NCI-H187 treated with DMSO at 0.1 percent for 48 hours (cell line): ENCODE data around the gene MAD1L1.
A peak's percentile ranks its signal among the peaks of the same experiment; 100 is the strongest.
"Not testable (repeated sequence)": the region's sequence is repeated elsewhere in the genome, so short reads cannot be mapped to it uniquely, and the experiment has no call there.

Source experiments
- DNase-seq: peaks from one replicate; lab custom pipeline; 2025; lab: John Stamatoyannopoulos, UW

MAD1L1 gene

DNA sequence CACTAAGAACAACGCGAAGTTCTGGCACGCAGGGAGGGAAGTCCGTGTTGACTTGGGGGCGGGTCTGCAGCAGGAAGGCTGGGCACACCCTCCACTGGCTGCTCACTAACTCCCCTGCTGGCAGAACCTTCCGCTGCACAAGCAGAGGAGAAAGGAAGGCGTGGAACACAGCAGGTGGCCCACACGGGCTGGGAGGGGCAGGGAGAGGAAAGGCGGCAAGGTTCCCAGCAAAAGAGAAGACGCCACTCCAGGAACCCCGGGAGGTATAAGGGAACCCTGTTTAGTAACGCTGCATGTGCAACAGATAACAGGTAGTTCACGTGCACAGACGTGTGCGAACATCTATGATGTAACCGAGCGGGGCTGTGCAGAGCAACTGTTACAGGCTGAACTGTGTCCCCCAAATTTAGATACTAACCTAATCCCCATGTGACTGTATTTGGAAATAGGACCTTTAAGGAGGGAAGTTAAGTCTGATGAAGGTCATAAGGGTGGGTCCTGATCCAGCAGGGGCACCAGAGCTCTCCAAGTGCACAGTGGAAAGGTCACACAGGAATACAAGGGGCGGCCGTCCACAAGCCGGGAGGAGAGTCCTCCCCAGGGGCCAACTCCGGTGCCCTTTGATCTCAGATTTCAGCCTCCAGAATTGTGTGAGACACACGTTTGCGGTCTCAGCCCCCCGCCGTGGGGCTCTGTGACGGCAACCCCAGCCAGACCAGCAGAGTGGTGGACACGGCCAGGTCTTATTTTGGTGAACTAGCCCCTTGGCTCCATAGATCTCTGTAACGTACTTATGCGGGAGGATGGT is 357.1 kb downstream of the MAD1L1 start:
- DNase-seq, result not testable (repeated sequence)

DNA sequence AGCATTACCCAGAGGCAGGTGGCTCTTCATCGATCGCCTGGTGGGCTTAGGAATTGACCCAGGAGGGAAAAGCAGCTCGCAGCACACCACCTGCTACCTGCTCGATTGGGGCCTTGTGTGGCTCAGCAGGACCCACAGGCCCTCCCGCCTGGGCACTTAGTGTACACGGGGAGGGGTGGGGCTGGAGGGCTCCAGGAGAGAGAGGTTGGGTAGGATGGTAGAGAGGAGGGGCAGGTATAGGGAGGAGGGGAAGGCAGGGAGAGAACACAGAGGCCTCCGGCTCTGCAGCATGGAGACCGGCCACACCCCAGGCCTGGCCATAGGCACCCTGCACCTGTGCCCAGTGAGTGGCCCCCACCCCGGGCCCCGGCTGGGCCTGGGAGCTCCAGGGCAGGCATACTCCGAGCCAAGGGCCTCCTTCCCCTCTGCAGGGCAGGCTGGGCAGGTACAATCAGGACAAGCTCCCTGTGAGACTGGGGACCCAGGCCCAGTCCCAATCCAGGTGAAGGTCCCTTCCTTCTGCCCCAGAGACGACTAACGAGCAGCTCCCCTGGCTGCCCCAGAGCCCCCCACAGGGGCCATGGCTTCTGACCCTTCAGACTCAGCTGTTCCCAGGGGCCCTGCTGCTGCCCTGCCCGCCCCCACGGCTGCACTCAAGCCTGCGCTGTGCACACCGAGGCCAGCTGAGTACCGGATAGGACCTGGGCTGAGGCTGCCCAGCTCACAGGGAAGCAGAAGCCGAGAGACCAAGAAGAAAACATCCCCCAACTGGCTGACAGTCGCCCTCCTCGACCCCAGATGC is 358.0 kb downstream of the MAD1L1 start:
- DNase-seq, result peak; percentile 87

- no peak for DNase-seq
These were observed 358.7 kb downstream of the MAD1L1 start for GRCh38 chr7:1873857-1874589.

GRCh38 chr7:1873421-1873820 is 359.3 kb downstream of the MAD1L1 start:
- DNase-seq, result no peak

GRCh38 chr7:1873070-1873405 is 359.7 kb downstream of the MAD1L1 start:
- DNase-seq, result no peak

GRCh38 chr7:1872191-1873069 is 360.3 kb downstream of the MAD1L1 start:
- DNase-seq, result no peak

DNA sequence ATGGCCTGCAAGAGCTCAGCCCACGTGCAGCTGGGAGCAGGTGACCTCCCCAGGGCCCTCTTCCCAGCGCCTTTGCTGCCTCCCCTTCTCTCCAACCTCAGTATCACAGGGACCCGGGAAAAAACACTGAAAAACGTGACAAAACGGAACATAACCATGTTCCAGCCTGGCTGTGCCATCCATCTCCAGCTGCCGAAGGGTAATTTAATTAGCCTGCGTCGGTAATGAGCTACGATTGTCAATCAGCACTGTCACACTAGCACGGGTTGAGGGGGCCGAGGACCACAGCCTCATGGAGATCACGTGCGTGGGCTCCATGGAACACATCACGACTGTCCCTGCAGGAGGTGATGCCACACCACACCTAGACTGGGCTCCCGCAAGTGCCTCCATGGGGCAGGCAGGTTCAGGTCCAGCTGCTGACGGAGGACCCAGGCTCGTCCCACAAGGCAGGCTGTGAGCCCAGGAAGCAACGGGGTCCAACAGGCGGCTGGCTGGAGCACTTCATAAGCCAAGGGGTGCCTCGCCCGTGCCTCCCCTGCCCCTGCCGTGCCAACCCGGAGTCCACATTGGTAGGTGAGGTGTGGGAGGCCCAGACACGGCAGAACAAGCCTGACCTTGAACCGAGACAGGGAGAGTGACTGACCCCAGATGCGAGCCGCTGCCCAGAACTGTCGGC is 363.2 kb downstream of the MAD1L1 start:
- no peak for DNase-seq

DNA sequence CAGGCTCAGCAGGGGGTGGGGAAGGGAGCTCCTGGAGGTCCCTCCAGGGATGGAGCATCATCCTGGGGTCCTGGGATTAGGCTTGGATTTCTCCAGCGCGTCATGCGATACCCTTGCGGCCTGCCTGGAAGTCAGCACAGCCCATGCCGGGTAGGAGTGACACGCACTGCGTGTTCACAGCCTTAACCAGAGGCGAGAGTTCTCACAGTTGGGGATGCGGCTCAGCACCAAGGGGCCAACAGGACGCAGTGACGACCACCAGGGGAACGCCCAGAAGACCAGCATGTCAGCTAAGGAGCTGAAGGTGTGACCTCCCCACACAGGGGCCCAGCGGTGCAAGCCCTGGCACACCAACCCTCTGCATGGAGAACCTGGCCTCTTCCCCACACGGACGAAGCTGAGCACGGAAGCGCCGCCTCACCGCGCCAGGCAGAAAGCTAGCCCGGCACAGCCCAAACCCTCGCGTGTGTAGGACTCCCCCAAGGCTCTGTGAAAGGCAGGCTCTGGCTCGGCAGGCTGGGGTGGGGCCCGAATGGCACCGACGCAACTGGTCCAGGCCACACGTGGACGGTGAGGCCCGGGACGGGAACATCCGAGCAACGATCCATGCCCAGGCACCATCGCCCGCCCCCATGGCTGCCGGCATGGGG is 364.1 kb downstream of the MAD1L1 start:
- DNase-seq, result no peak

DNA sequence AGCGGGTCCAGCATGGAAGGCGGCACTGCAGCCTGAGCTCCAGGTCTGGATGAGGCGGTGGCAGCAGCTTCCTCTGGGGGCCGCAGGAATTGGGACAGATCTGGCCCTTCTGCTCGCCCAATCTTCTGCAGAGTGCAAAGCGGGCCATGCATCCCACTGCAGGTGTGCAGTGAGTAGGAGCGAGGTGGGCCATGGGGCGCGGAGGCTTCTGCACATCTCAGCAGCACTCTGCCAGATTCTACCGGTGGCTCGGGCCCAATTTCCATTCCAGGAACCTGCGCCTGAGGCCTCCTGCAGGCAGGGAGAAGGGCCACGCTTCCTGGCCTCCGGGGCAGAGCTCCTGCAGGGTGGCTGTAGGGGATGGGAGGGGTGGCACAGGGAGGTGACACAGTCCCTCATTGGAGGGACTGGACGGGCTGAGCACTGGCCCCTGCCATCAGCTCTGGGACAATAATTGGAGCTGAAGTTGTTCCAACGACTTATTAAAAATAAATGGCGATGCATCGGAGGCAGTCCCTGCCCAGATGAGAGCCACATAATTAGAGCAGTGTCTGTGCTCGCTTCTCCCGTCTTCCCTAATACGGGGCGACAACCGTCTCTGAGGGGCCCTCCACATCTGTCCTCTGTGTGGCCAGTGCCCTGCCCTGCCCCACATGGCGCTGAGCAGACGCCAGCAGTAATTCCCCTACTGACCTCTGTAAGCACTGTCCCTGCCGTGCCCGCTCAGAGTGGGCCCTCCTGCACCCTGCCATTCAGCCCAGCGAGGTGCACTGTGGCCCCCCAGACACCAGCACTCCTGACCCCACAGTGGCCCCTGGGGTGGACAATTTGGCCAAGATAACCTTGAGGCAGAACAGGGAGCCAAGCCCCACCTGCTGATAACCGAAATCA is 365.1 kb downstream of the MAD1L1 start:
- DNase-seq, result no peak

GRCh38 chr7:1866601-1867000 is 366.1 kb downstream of the MAD1L1 start:
- DNase-seq, result no peak

DNA sequence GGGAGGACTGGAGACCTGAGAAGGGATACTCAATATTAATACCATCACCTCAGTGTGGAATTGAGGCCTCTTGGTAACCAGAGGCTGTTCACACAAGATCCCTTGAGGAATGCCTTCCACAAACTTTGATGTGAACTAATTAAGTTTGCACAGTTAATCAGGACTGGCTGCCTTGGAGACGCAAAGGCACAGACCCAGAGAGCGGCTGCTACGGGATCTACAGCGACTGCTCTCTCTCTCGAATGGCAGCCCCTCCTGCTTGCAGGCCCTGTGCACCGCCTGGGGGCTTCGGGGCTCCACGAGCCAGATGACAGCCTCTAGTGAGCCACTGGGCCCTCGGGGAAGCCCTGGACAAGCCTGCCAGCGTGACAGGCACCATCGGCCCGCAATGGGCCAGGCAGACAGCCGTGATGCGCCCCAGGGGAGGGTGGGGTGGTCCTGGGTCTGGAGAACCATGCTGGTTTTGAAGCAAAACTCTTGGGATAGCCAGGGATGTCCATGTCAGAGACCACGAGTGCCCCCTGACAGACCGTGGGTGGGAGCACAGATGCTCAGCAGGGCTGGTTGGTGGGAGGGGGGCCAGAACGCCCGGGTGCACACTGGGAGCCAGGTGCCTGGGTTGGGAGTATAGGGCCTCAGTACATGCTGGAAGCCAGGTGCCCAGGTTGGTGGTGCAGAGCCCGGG is 367.0 kb downstream of the MAD1L1 start:
- no peak for DNase-seq

DNA sequence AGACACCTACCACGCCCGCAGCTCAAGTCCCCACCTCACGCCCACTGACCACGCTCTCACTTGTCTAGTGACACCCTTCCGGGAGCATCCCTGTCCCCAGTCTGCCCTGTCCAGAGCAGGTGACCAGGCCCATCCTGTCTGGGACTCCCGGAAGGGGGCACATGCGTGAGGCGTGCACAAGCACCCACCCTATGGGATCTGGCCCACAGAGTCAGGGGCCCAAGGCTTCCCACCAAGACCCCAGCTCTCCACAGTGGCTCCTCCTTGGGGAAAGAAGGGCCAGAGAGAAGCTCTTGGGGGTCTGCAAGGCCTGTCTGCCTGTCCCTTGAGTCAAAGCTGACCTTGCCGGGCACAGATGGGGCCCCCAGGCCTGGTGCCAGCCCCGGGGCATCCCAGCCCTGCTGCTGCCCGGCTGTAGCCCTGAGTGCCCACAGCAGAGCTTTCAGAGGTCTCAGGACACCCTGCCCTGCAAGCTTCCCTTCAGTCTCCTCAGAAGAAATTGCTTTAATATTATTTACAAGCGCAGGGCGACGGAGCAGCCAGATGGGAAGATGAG is 367.7 kb downstream of the MAD1L1 start:
- no peak for DNase-seq

DNA sequence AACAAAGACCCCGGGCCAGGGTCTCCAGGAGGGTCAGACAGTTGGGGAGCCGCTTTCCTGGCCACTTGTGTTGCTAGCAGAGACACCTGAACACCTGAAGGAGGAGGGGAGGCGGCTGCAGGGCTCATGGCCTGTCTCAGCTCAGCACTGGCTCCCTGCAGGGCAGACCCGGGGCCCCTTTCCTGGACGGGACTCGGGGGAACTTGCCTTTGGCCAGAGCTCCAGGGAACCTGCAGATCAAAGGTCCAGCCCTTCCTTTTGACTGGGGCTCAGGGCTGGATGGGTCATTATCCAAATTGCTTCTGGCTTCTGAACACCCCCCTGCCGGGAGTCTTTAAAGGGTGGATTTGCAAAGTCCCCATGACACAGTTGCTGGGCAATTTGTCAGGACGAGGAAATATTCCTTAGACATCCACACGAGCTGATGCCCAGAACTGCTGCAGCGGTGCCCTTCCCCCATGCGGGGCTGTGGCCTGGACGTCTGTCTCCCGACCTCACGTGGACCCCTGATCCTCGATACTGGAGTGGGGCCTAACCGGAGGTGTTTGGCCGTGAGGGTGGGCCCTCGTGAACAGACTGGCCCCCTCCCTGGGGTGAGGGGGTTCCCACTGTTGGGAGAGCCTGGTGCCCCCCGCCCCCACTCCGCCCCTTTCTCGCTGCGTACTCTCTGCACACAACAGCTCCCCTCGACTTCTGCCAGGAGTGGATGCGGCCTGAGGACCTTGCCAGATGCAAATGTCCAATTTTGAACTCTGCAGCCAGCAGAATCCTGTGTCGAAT is 368.4 kb downstream of the MAD1L1 start:
- DNase-seq, result no peak

- DNase-seq, result no peak
These were observed 369.4 kb downstream of the MAD1L1 start for GRCh38 chr7:1863091-1863900.

- DNase-seq, result no peak
These were observed 370.2 kb downstream of the MAD1L1 start for GRCh38 chr7:1862560-1862959.

- DNase-seq, result no peak
These were observed 370.8 kb downstream of the MAD1L1 start for GRCh38 chr7:1861799-1862458.
